Uterus (tissue), 4 donors: Measurements from ENCODE around the gene IFI44. TPM values are rescaled to one million over a fixed set of nuclear protein-coding genes. Genes with fewer than 3 reads are reported as not detected.

Source experiments
- DNase-seq, 2 donors: peaks; one replicate each; pipeline ENCODE4 v3.0.0-alpha.2; 2019 to 2020
- H3K27ac ChIP-seq, 2 donors: fragments of 200-600 bp; sonication (generic); 1 replicate in 1 of 2; 2 replicates in 1 of 2; pipeline ENCODE4 v1.5.1; 2016 to 2018
- H3K27me3 ChIP-seq, 2 donors: fragments of 200-600 bp; sonication (generic); one replicate each; pipeline ENCODE4 v1.5.1; 2018 to 2019; ENCODE audit warnings: control low read depth in 1 of 2
- H3K36me3 ChIP-seq, 2 donors: fragments of 200-600 bp; sonication (generic); one replicate each; pipeline ENCODE4 v1.5.1; 2019; ENCODE audit warnings: control low read depth in 1 of 2
- H3K4me1 ChIP-seq, 2 donors: fragments of 200-600 bp; sonication (generic); one replicate each; pipeline ENCODE4 v1.5.1; 2018 to 2019; ENCODE audit warnings: control low read depth in 1 of 2
- H3K4me3 ChIP-seq, 2 donors: fragments of 200-600 bp; sonication (generic); 1 replicate in 1 of 2; 2 replicates in 1 of 2; pipeline ENCODE4 v1.5.1; 2018 to 2019; ENCODE audit warnings: mild to moderate bottlenecking in 1 of 2
- H3K9me3 ChIP-seq, 2 donors: fragments of 200-600 bp; sonication (generic); one replicate each; pipeline ENCODE4 v1.5.1; 2019; ENCODE audit warnings: control low read depth in 1 of 2
- CTCF ChIP-seq, 4 experiments: fragments of 200-600 bp in 2 of 4; fragments of 450-650 bp in 2 of 4; sonication (generic) in 2 of 4; IDR thresholded peaks; one replicate each; pipeline ENCODE4 v1.5.1; 2016 to 2019; ENCODE audit warnings: antibody characterized with exemption in 4 of 4, mild to moderate bottlenecking in 2 of 4, moderate library complexity in 1 of 4
- POLR2A ChIP-seq, 2 donors: fragments of 450-650 bp; IDR thresholded peaks; one replicate each; pipeline ENCODE4 v1.6.1; 2016; ENCODE audit warnings: antibody characterized with exemption in 2 of 2, mild to moderate bottlenecking in 1 of 2, moderate library complexity in 1 of 2
- intact Hi-C: fragments of 100-400 bp; cut with DNase I; formaldehyde crosslinking; loops from one replicate; pipeline ENCODE4 v1.15.1; 2023; ENCODE audit warnings: low total_unique reads
- total RNA-seq, 4 donors: library from RNA; depleted of rRNA in 3 of 4; stranded (reverse); fragments of >200 nt in 3 of 4; gene quantifications; one replicate each; pipeline versions ENCODE4 v1.1.0 to v1.2.4, GENCODE V29; 2014 to 2023
- donor health status: DM: yes; HTN: yes; CAD: no.

Gene IFI44
- total RNA-seq, 4 donors from 2014 or later, result 10.6 to 77.1 (median 47.7) TPM

- DNase-seq, result no peak
- Histone ChIP-seq H3K9me3 (no peaks in the 10 kb centered on the region), H3K4me1 (no peaks in the 10 kb centered on the region), H3K27me3 (no peaks in the 10 kb centered on the region), H3K36me3 (no peaks in the 10 kb centered on the region), H3K4me3 (no peak overlapping the region), H3K27ac (no peak overlapping the region)
- intact Hi-C loops, result loop anchor here (10.0 kb wide), 1 partner anchor 64 kb away; no protein-coding TSS in a partner anchor
- TF ChIP-seq CTCF (IDR thresholded peaks at IDR 0.05) (no peak), POLR2A (IDR thresholded peaks at IDR 0.05) (no peak)
Observed at GRCh38 chr1:78678324-78678723, 28.7 kb downstream of the IFI44 start.

DNA sequence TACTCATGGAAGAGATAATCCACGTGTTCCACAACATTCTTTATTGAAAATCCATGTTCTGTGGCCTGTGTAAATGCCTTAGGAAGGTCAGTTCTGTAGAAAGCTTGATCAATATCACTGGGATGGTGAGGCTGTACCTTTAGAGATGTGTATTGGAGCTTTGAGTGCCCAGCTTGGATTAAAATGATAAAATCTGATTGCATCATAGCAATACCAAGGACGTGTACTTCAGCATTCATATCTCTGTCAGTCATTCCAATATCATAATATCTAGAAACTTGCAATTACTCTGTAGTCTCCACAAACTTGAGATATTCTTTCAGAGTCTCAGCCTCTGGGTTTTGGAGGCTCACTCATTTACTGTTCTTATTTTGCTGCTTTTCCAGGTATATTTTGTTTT lies 31.6 kb downstream of the IFI44 start:
- intact Hi-C loops, result no loop called here

DNA sequence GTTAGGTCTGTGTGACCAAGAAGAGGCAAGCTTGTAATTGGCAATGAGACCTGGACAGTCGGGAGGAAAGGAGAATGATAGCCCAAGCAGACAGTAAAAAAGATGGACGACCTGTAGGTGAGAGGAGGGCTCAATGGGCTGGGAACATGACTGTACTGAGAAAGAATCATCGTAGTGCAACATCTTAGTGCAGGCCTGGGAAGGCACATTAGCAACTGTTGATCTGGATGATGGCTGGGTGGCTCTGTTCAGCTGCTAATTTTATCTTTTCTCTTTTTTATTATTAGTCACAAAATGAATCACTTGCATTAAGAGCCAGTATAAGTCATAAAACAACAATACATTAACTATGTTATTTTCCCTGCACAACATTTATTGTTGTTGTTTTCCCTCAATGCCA lies 32.9 kb downstream of the IFI44 start:
- no peaks in the 10 kb centered on the region for H3K9me3 ChIP-seq
- no peaks in the 10 kb centered on the region for H3K36me3 ChIP-seq
- H3K4me1 ChIP-seq, result no peaks in the 10 kb centered on the region
- no peak for DNase-seq
- intact Hi-C loops, result no loop called here
- H3K4me3 ChIP-seq, result no peak overlapping the region
- TF ChIP-seq CTCF (IDR thresholded peaks at IDR 0.05), result no peak
- no peaks in the 10 kb centered on the region for H3K27me3 ChIP-seq
- no peak overlapping the region for H3K27ac ChIP-seq

More for the DNA sequence above, 31.6 kb downstream of the IFI44 start:
- H3K27ac ChIP-seq, result no peak overlapping the region
- no peaks in the 10 kb centered on the region for H3K27me3 ChIP-seq
- H3K36me3 ChIP-seq, result no peaks in the 10 kb centered on the region
- no peak overlapping the region for H3K4me3 ChIP-seq
- no peaks in the 10 kb centered on the region for H3K9me3 ChIP-seq
- no peaks in the 10 kb centered on the region for H3K4me1 ChIP-seq
- TF ChIP-seq CTCF (IDR thresholded peaks at IDR 0.05), result no peak
- no peak for TF ChIP-seq POLR2A (IDR thresholded peaks at IDR 0.05)
- no peak for DNase-seq

GRCh38 chr1:78683079-78683478 lies 33.4 kb downstream of the IFI44 start:
- intact Hi-C loops, result no loop called here

GRCh38 chr1:78687315-78687714 lies 37.7 kb downstream of the IFI44 start:
- TF ChIP-seq CTCF (IDR thresholded peaks at IDR 0.05), result no peak
- no peak for TF ChIP-seq POLR2A (IDR thresholded peaks at IDR 0.05)
- no peak for DNase-seq
- H3K27me3 ChIP-seq, result no peaks in the 10 kb centered on the region
- H3K27ac ChIP-seq, result no peak overlapping the region
- H3K4me1 ChIP-seq, result no peaks in the 10 kb centered on the region
- H3K36me3 ChIP-seq, result no peaks in the 10 kb centered on the region
- no peaks in the 10 kb centered on the region for H3K9me3 ChIP-seq
- no peak overlapping the region for H3K4me3 ChIP-seq
- intact Hi-C loops, result no loop called here

More at GRCh38 chr1:78683079-78683478, 33.4 kb downstream of the IFI44 start:
- no peaks in the 10 kb centered on the region for H3K36me3 ChIP-seq
- H3K4me1 ChIP-seq, result no peaks in the 10 kb centered on the region
- no peaks in the 10 kb centered on the region for H3K27me3 ChIP-seq
- TF ChIP-seq POLR2A (IDR thresholded peaks at IDR 0.05) (no peak), CTCF (IDR thresholded peaks at IDR 0.05) (no peak)
- H3K9me3 ChIP-seq, result no peaks in the 10 kb centered on the region
- no peak for DNase-seq
- H3K4me3 ChIP-seq, result no peak overlapping the region
- no peak overlapping the region for H3K27ac ChIP-seq
